Activated naive CD4-positive, alpha-beta T cell treated with anti-CD3 and anti-CD28 coated beads, Interleukin-2, amount 50 U/mL, for 72 hours (primary cell): ENCODE measurements around the gene RNGTT. TPM values are rescaled to one million over a fixed set of nuclear protein-coding genes. Genes with fewer than 3 reads are reported as not detected.
"Not testable (repeated sequence)": the region's sequence is repeated elsewhere in the genome, so short reads cannot be mapped to it uniquely, and the experiment has no call there.

ENCODE experiments used
- ATAC-seq, 2 donors: fragments of 150-1000 bp; cut with Tn5 transposase; 2 replicates each; pipeline ENCODE4 v1.10.0; 2021; ENCODE audit warnings: mild to moderate bottlenecking in 2 of 2, moderate library complexity in 2 of 2
- DNase-seq, 2 donors: peaks; one replicate each; pipeline ENCODE4 v3.0.0; 2021 to 2022; ENCODE audit warnings: low spot score in 2 of 2
- H3K27ac Mint-ChIP-seq, 2 donors: one replicate each; pipeline ENCODE4 v1.8.0; 2022; ENCODE audit warnings: mild to moderate bottlenecking in 2 of 2, mixed read lengths in 2 of 2
- H3K36me3 Mint-ChIP-seq, 2 donors: one replicate each; pipeline ENCODE4 v1.8.0; 2022; ENCODE audit warnings: mixed read lengths in 2 of 2
- H3K9me3 Mint-ChIP-seq, 2 donors: one replicate each; pipeline ENCODE4 v1.8.0; 2022; ENCODE audit warnings: mixed read lengths in 2 of 2
- total RNA-seq, 2 donors: library from RNA; stranded (reverse); gene quantifications; one replicate each; pipeline ENCODE4 v1.2.3, GENCODE V29; 2022

RNGTT gene
- total RNA-seq, 2 donors from 2014 or later, result 22.3 to 28.7 TPM

DNA sequence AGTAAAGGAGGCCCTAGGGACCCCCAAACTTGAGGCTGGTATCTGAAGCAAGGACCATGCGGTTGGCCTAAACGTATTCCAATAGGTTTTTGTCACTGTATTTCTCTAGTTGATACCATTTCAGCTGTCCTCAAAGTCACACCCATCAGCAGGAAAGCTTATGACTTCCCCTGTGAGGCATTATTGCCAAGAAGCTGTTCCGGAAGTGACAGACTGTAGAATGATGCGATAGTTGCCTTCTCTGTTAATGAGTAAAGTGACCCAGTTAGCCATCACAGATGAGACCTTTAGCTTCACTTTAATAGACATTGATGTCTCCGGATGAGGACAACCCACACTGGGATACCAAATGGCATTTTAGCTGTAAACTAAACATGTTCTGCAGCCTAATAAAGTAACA, 147.9 kb downstream of the RNGTT start:
- DNase-seq (no peak), ATAC-seq (no peak)
- Mint-ChIP-seq H3K9me3 (no peaks in the 10 kb centered on the region), H3K27ac (no peak overlapping the region), H3K36me3 (no peaks in the 10 kb centered on the region)

DNA sequence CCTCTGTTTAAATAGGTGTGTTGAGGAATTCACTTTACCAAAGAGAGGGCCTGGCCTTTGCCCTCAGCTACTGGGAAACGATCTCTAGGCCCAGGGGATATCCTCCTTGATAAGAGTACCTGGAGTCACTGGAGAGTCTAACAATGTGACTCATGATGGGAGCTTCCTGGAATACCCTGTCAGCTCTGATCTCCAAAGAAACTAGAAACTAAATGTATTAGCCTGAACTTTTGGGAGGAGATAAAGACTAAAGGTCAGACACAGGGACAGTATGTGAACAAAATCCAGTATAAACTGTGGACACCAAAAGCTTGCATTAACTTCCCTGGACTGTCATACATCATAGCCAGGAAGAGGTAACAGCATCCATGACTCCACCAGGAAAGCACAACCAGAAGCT, 148.5 kb downstream of the RNGTT start:
- ATAC-seq, result no peak
- Mint-ChIP-seq H3K36me3 (no peaks in the 10 kb centered on the region), H3K9me3 (no peaks in the 10 kb centered on the region), H3K27ac (no peak overlapping the region)
- DNase-seq, result no peak

DNA sequence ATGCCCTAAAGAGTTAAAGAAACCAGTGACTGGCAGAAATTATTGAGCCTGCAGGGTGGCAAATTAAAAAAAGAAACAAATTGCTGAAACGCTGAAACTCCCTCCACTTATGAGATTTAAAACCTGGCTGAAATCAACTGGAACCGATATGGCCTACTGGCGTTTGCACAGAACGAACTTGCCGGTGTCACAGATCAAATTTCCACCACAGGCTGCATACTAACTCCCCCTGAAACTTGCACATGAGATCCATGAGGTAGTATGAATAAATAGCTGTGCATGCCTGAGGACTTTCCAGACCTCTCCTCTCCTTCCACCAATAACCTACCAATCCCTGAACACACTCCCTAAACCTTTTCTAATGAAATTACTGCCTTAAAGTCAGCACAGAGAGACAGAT, 150.4 kb downstream of the RNGTT start:
- ATAC-seq (no peak), DNase-seq (no peak)
- H3K9me3 Mint-ChIP-seq, result peaks cover 5 to 6% of the 10 kb centered on the region in 2 donors
- H3K36me3 Mint-ChIP-seq, result peaks cover 7 to 9% of the 10 kb centered on the region in 2 donors
- H3K27ac Mint-ChIP-seq, result no peak overlapping the region

DNA sequence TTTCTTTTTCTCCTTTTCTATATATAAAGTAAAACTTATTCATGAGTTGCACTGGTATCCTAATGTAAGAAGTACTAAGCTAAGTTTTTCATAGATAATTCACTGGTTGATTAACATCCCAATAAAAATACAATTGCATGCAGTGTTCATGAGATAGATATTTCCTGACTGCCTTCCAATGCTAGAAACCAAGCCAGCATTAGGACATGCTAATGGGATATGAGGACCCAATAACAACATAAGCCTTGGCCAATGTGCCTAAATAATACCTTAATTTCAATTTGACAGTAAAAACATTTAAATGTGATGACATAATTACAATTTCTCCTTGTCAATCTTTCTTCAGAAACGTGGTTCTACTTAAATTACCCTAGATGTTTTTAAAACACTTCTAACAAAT, 152.7 kb downstream of the RNGTT start:
- no peak for DNase-seq
- no peak overlapping the region for H3K27ac Mint-ChIP-seq
- H3K9me3 Mint-ChIP-seq, result peaks cover 20% of the 10 kb centered on the region in 2 donors
- peaks cover 21 to 28% of the 10 kb centered on the region in 2 donors for H3K36me3 Mint-ChIP-seq
- ATAC-seq, result no peak

DNA sequence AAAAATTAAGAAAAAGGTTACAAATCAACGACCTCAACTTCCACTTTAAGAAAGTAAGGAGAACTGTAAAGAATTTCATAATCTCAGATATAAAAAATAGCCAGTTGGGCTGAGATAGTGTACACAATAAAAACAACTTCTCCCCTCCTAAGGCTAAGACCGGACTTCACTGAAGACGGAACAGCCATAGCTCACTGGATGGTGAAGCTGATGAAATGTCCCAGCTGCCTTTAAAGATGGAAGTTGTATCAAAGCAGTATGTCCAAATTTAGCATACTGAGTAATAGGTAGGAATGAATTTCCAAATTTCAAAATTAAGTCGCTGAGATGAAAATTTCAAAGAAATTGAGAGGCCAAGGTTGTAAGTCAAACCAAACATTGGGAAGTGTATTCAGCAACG, 153.3 kb downstream of the RNGTT start:
- no peak for ATAC-seq
- peaks cover 27 to 32% of the 10 kb centered on the region in 2 donors for H3K36me3 Mint-ChIP-seq
- H3K9me3 Mint-ChIP-seq, result peaks cover 20% of the 10 kb centered on the region in 2 donors
- no peak overlapping the region for H3K27ac Mint-ChIP-seq
- DNase-seq, result no peak

DNA sequence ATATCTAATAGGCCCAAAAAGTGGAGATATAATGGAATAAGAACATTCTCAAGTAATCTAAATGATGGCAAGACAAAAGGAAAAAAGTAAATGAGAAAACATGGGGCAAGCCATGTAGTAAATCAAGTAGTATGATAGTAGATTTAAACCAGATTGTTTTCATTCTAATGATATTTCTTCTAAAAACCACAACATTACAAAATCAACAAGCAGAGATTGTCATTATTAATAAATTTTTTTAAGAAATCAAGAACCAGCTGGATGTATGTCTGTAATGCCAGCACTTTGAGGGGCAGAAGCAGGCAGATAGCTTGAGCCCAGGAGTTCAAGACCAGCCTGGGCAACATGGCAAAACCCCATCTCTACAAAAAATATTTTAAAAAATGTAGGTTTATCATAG, 155.0 kb downstream of the RNGTT start:
- ATAC-seq (no peak), DNase-seq (no peak)
- H3K27ac Mint-ChIP-seq, result no peak overlapping the region
- H3K36me3 Mint-ChIP-seq, result peaks cover 31 to 32% of the 10 kb centered on the region in 2 donors
- peaks cover 20% of the 10 kb centered on the region in 2 donors for H3K9me3 Mint-ChIP-seq

DNA sequence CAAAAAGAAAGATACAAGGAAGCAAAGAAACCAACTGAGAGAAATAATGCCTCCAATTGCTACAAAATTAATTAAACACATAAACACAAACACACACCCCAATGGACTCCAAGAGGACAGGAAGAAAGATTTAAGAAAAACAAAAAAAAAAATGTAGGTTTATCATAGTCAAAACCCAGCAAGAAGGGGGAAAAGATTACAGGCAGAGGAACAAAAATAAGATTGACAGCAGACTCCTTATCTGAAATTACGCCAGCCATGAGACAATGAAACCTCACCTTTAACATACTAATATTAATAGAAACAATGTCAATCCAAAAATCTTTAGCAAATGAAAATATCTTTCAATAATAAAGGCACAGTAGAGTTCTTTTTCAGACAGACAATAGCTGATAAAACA, 155.8 kb downstream of the RNGTT start:
- H3K9me3 Mint-ChIP-seq, result peaks cover 20% of the 10 kb centered on the region in 2 donors
- H3K36me3 Mint-ChIP-seq, result peaks cover 31 to 38% of the 10 kb centered on the region in 2 donors
- DNase-seq (no peak), ATAC-seq (no peak)
- no peak overlapping the region for H3K27ac Mint-ChIP-seq

DNA sequence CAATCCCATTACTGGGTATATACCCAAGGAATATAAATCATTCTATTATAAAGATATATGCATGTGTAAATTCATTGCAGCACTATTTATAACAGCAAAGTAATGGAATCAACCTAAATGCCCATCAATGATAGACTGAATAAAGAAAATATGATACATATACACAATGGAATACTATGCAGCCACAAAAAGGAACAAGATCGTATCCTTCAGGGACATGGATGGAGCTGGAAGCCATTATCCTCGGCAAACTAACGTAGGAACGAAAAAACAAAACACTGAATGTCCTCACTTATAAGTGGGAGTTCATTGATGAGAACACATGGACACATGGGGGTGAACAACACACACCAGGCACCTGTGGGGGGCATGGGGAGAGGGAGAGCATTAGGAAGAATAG, 156.7 kb downstream of the RNGTT start:
- no peak overlapping the region for H3K27ac Mint-ChIP-seq
- peaks cover 31 to 42% of the 10 kb centered on the region in 2 donors for H3K36me3 Mint-ChIP-seq
- peaks cover 20% of the 10 kb centered on the region in 2 donors for H3K9me3 Mint-ChIP-seq
- DNase-seq (no peak), ATAC-seq (no peak)

DNA sequence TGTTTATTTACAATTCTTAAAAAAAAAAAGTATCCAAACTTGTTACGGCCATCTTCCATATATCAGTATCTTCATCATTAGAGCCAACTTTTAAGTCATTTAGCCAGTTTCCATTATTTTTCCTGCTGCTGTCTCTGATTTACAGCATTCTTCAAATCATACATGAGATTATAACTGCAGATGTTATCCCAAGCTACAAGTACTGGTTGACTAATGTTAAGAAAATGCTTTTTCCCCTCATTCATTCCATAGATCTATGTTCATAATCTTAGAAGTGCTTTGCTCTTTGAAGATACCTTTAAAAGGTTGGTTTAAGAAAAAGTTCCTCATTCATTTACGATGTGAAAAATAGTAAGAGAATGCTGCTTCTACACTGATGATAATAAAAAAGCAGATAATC, 158.7 kb downstream of the RNGTT start:
- H3K27ac Mint-ChIP-seq, result no peak overlapping the region
- ATAC-seq (no peak), DNase-seq (no peak)
- H3K9me3 Mint-ChIP-seq, result peaks cover 20% of the 10 kb centered on the region in 2 donors
- H3K36me3 Mint-ChIP-seq, result peaks cover 35 to 42% of the 10 kb centered on the region in 2 donors

DNA sequence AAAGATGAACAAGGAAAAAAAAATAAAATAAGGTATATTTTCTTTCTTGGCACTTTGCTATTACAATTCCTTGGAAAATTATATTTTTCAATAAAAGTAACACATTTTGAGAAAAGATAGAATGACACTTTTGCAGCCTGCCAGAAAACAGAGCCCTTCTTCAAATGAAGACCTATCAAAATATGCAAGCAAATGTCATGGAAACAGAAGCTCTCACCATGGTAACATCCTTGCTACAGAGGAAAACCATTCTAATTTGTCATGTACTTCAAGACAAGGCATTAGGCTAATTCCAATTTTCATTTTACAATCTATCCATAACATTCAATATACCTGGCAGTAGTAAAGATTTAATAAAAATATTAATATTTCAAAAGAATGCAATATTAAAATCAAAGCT, 177.9 kb downstream of the RNGTT start:
- no peak for ATAC-seq

DNA sequence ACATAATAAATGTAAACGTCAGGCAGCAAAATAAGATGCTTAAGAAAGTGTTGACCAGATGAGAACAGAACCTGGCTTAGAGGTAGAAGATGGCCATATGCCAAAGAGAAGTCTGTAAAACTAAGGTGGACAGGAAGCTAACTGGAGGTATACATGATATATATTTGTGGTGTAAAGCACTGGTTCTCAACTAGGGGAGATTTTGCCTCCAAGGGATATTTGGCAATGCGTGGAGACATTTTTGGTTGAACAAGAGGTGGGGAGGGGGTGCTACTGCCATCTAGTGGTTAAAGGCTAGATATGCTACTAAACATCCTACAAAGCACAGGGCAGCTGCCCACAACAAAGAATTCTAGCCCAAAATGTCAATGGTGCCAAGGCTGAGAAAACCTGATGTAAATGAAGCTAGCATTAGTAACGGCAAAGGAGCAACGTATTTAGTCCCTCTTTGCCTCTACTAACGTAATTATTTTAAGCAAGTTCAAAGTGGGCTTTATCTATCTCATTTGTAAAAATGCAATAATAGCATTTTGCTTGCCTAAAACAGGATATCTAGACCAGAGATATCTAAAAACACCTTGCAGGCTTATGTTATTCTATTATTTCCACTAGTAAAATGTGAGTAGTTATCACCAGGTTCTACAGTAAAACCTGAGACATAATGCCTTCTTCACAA, 182.6 kb downstream of the RNGTT start:
- DNase-seq, result peak in 1 of 2 donors; percentile 44

More for the DNA sequence above, 177.9 kb downstream of the RNGTT start:
- no peak for DNase-seq
- Mint-ChIP-seq H3K27ac (no peak overlapping the region), H3K9me3 (no peaks in the 10 kb centered on the region), H3K36me3 (no peaks in the 10 kb centered on the region)

DNA sequence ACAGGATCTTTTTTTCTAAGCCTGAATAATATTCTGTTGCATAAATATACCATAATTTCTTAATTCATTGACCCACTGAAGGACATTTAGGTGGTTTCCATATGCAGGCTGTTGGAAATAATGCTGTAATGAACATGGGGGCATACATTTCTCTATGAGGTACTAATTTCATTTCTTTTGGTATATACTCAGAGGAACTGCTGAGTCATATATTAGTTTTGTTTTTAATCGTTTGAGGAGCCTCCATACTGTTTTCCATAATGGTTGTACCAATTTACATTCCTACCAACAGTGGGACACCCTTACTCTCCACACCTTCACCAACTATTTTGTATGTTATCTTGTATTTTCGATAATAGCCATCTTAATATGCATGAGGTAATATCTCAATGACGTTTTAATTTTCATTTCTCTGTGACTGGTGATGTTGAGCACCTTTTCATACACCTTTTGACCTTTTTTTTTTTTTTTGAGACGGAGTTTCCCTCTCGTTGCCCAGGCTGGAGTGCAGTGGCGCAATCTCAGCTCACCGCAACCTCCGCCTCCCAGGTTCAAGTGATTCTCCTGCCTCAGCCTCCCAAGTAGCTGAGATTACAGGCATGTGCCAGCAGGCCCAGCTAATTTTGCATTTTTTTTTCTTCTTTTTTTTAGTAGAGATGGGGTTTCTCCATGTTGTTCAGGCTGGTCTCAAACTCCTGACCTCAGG, 187.4 kb downstream of the RNGTT start:
- Mint-ChIP-seq H3K9me3 (peaks cover 0 to 10% of the 10 kb centered on the region in 2 donors), H3K27ac (peak overlapping the region in 1 of 2 donors; percentile 53), H3K36me3 (peaks cover 5 to 32% of the 10 kb centered on the region in 2 donors)
- ATAC-seq, result peak; percentile 33 to 86
- DNase-seq, result no peak

More for the DNA sequence above, 182.6 kb downstream of the RNGTT start:
- peaks cover 0 to 4% of the 10 kb centered on the region in 2 donors for H3K9me3 Mint-ChIP-seq
- ATAC-seq, result peak; percentile 61 to 62
- H3K36me3 Mint-ChIP-seq, result peaks cover 5 to 22% of the 10 kb centered on the region in 2 donors
- no peak overlapping the region for H3K27ac Mint-ChIP-seq

DNA sequence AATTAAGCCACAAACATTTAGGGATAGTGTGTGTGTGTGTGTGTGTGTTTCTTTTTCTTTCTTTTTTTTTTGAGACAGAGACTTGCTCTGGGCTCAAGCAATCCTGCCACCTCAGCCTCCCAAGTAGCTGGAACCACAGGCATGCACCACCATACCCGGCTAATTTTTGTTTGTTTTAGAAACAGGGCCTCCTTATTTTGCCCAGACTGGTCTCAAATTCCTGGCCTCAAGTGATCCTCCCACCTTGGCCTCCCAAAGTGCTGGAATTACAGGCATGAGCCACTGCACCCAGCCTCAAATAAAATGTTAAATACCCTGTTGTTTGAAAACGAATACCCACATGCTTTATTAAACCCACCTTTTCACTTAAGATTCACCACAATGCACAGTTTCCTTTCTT, 195.3 kb downstream of the RNGTT start:
- not testable (repeated sequence) for DNase-seq, H3K9me3 Mint-ChIP-seq, ATAC-seq, H3K27ac Mint-ChIP-seq, H3K36me3 Mint-ChIP-seq

DNA sequence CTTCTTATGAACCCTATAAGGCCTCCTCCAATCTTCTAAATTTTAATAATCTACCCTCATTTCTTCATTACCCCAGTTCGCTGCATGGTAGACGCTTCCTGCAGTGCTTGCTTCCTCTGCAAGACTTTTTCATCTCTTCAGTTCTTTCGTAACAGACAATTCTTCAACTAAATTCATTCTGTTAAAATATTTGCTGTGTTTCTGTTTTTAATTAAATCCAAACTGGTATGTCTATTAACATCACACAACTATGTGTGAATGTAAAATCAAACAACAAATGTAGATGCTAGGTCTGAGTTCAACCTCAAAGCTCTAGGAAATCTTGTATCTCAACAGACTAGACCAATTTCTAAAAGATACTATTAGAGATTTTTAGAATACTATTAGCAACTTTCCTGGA, 199.3 kb downstream of the RNGTT start:
- ATAC-seq (no peak), DNase-seq (no peak)
- Mint-ChIP-seq H3K27ac (no peak overlapping the region), H3K9me3 (no peaks in the 10 kb centered on the region), H3K36me3 (no peaks in the 10 kb centered on the region)

DNA sequence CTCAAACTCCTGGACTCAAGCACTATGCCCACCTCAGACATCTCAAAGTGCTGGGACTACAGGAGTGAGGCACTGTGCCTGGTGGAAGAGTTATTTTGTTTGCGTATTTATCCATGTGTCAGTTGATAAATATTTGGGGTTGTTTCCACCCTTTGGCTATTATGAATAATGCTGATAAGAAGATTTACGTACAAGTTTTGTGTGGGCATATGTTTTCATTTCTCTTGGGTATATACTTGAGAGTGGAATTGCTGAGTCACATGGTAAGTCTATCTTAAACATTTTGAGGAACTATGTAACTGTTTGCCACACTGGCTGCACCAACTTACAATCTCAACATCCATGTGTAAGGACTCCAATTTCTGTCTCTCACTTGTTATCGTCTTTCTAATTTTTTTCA, 200.3 kb downstream of the RNGTT start:
- no peaks in the 10 kb centered on the region for H3K9me3 Mint-ChIP-seq
- no peak for ATAC-seq
- no peaks in the 10 kb centered on the region for H3K36me3 Mint-ChIP-seq
- no peak overlapping the region for H3K27ac Mint-ChIP-seq
- DNase-seq, result no peak

DNA sequence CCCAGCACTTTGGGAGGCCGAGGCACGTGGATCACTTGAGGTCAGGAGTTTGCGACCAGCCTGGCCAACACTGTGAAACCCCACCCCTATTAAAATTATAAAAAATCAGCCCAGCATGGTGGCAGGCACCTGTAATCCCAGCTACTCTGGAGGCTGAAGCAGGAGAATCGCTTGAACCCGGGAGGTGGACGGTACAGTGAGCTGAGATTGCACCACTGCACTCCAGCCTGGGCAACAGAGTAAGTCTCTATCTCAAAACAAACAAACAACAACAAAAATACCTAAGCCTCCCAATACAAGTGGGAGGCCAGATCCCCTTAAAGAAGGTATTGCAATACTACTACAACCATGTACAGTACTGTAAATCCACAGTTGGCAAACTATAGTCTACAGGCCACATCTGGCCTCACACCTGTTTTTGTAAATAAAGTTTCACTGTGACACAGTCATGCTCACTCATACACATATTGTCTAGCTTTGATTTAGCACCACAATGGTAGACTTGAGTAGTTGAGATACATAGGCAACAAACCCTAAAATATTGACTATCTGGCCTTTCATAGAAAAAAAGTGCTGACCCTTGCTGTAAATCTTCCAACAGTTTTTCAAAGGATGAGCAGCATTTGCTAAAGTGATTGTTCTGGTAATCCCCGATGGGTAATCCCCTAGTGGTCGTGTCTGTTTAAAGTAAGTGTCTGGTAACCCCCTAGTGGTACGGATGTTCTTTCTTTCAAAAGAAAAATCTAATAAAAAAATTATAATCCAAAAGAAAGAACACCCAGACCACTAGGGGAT, 202.0 kb downstream of the RNGTT start:
- DNase-seq (no peak), ATAC-seq (peak; percentile 16 to 44)
- Mint-ChIP-seq H3K36me3 (no peaks in the 10 kb centered on the region), H3K27ac (no peak overlapping the region), H3K9me3 (no peaks in the 10 kb centered on the region)

DNA sequence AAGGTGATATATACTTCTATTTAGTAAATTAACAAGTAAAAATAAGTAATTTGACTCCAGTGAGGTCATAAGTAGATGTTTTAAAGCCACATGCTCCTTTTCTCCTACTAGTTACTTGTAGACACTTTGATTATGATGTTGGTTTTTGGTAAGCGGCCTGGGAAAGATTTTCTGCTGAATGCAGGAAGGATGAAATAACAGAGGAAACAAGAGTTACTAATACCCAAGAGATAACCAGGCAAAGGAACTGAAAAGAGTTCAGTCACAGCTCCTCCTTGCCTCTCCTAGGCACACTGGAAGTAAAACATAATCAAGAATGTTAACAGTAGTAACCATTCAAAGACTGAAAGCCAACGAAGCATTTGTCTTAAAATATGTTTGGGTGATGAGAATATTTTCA, 203.3 kb downstream of the RNGTT start:
- H3K9me3 Mint-ChIP-seq, result no peaks in the 10 kb centered on the region
- no peak overlapping the region for H3K27ac Mint-ChIP-seq
- ATAC-seq, result no peak
- DNase-seq, result no peak
- peaks cover 5 to 7% of the 10 kb centered on the region in 2 donors for H3K36me3 Mint-ChIP-seq
